ENCODE measurements around the gene CDH11.

DNA sequence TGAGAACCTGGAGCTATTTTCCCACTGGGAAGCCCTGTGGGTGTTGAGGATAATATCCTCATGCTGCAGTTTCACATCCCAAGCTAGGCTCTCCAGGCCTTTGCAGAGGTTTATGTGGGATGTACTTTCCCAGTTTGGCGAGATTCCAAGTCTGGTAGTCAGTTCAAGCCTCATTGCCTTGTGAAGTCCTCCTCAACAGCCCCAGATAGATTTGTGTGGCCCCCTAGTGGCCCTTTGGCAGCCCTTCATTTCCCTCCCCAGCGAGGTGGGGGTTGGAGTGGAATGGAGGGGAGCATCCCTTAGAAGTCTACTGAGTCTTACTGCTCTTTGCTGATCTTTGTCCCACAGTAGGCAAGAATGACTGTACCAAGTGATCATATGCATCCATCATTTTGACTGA, 137.9 kb downstream of the CDH11 start:
- TF ChIP-seq, protein P1, sequence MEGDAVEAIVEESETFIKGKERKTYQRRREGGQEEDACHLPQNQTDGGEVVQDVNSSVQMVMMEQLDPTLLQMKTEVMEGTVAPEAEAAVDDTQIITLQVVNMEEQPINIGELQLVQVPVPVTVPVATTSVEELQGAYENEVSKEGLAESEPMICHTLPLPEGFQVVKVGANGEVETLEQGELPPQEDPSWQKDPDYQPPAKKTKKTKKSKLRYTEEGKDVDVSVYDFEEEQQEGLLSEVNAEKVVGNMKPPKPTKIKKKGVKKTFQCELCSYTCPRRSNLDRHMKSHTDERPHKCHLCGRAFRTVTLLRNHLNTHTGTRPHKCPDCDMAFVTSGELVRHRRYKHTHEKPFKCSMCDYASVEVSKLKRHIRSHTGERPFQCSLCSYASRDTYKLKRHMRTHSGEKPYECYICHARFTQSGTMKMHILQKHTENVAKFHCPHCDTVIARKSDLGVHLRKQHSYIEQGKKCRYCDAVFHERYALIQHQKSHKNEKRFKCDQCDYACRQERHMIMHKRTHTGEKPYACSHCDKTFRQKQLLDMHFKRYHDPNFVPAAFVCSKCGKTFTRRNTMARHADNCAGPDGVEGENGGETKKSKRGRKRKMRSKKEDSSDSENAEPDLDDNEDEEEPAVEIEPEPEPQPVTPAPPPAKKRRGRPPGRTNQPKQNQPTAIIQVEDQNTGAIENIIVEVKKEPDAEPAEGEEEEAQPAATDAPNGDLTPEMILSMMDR (conservative IDR thresholded peaks at IDR 0.05; ENCODE audit: low read depth, low read length) = peak; percentile 77
- no peak for TF ChIP-seq EZH2 (IDR thresholded peaks at IDR 0.05; ENCODE audit: borderline replicate concordance, low read depth, low read length, poor library complexity, severe bottlenecking)
